Trophoblast cell (in vitro differentiated cells and primary cell): ENCODE measurements around the gene ASTN1.

Source experiments
- DNase-seq, 2 donors: peaks; one replicate each; pipeline ENCODE4 v3.0.0-alpha.2; 2016
- H2AFZ ChIP-seq: 2 replicates; pipeline ENCODE4 v1.6.1; 2013; ENCODE audit warnings: low read length, moderate library complexity, mild to moderate bottlenecking; ENCODE audit not compliant: insufficient read depth, poor library complexity
- H2AK5ac ChIP-seq: 2 replicates; pipeline ENCODE4 v1.6.1; 2013; ENCODE audit warnings: mild to moderate bottlenecking, low read length
- H2BK120ac ChIP-seq: 2 replicates; pipeline ENCODE4 v1.6.1; 2013; ENCODE audit warnings: low read length, mild to moderate bottlenecking, moderate library complexity; ENCODE audit not compliant: insufficient read depth, poor library complexity
- H2BK12ac ChIP-seq: 2 replicates; pipeline ENCODE4 v1.6.1; 2013; ENCODE audit warnings: mild to moderate bottlenecking, low read length, moderate library complexity
- H2BK5ac ChIP-seq: 2 replicates; pipeline ENCODE4 v1.6.1; 2013; ENCODE audit warnings: low read length, low read depth, moderate library complexity, mild to moderate bottlenecking; ENCODE audit not compliant: poor library complexity
- H3K14ac ChIP-seq: 2 replicates; pipeline ENCODE4 v1.6.1; 2013; ENCODE audit warnings: mild to moderate bottlenecking, low read length
- H3K18ac ChIP-seq: 2 replicates; pipeline ENCODE4 v1.6.1; 2013; ENCODE audit warnings: mild to moderate bottlenecking, low read length
- H3K23ac ChIP-seq: 2 replicates; pipeline ENCODE4 v1.6.1; 2013; ENCODE audit warnings: low read length
- H3K27ac ChIP-seq: 2 replicates; pipeline ENCODE4 v1.5.1; 2013; ENCODE audit warnings: low read depth, mild to moderate bottlenecking, inconsistent platforms, low read length, moderate library complexity
- H3K27me3 ChIP-seq: 2 replicates; pipeline ENCODE4 v1.6.1; 2013; ENCODE audit warnings: inconsistent platforms, mild to moderate bottlenecking, low read length, moderate library complexity; ENCODE audit not compliant: insufficient read depth
- H3K36me3 ChIP-seq, 2 experiments: 1 replicate in 1 of 2; 2 replicates in 1 of 2; pipeline ENCODE4 v1.6.1; 2013; ENCODE audit warnings: low read length in 2 of 2, mild to moderate bottlenecking in 2 of 2, moderate library complexity in 1 of 2; ENCODE audit not compliant: insufficient read depth in 2 of 2, control insufficient read depth in 1 of 2
- H3K4ac ChIP-seq: 2 replicates; pipeline ENCODE4 v1.6.1; 2013; ENCODE audit warnings: low read depth, mild to moderate bottlenecking, low read length, moderate library complexity
- H3K4me1 ChIP-seq, 2 experiments: 1 replicate in 1 of 2; 2 replicates in 1 of 2; pipeline ENCODE4 v1.6.1; 2013; ENCODE audit warnings: low read length in 2 of 2, mild to moderate bottlenecking in 2 of 2, moderate library complexity in 1 of 2; ENCODE audit not compliant: insufficient read depth in 2 of 2, control insufficient read depth in 1 of 2
- H3K4me2 ChIP-seq: 2 replicates; pipeline ENCODE4 v1.6.1; 2013; ENCODE audit warnings: inconsistent platforms, mild to moderate bottlenecking, low read length, moderate library complexity
- H3K4me3 ChIP-seq: 2 replicates; pipeline ENCODE4 v1.5.1; 2013; ENCODE audit warnings: mild to moderate bottlenecking, low read depth, low read length, inconsistent platforms
- H3K79me1 ChIP-seq: one replicate; pipeline ENCODE4 v1.6.1; 2013; ENCODE audit warnings: low read length
- H3K79me2 ChIP-seq: 2 replicates; pipeline ENCODE4 v1.6.1; 2013; ENCODE audit warnings: low read length, mild to moderate bottlenecking; ENCODE audit not compliant: control insufficient read depth, insufficient read depth, poor library complexity
- H3K9ac ChIP-seq: 2 replicates; pipeline ENCODE4 v1.6.1; 2013; ENCODE audit warnings: mild to moderate bottlenecking, low read length
- H3K9me3 ChIP-seq: 2 replicates; pipeline ENCODE4 v1.6.1; 2013; ENCODE audit warnings: low read depth, mild to moderate bottlenecking, control low read depth, inconsistent platforms, low read length; ENCODE audit not compliant: insufficient read depth
- H4K12ac ChIP-seq: 2 replicates; pipeline ENCODE4 v1.6.1; 2013; ENCODE audit warnings: low read depth, mild to moderate bottlenecking, low read length, moderate library complexity
- H4K8ac ChIP-seq: 2 replicates; pipeline ENCODE4 v1.6.1; 2013; ENCODE audit warnings: low read depth, mild to moderate bottlenecking, low read length, moderate library complexity
- H4K91ac ChIP-seq: one replicate; pipeline ENCODE4 v1.6.1; 2013; ENCODE audit warnings: low read depth, mild to moderate bottlenecking, low read length, moderate library complexity
- WGBS: extraction: QIAGEN DNeasy Blood & Tissue Kit; methylation state at CpG from one replicate; pipeline ENCODE4 v1.1.7; 2013; ENCODE audit warnings: missing lambda C conversion rate; ENCODE audit not compliant: insufficient read length, insufficient coverage; ENCODE audit errors: extremely low coverage; 5-methylcytosine and 5-hydroxymethylcytosine counted together

The ASTN1 gene

GRCh38 chr1:177181631-177182291 is 17.2 kb upstream of the ASTN1 start:
- Histone ChIP-seq H3K9me3 (peaks cover 2% of the 10 kb centered on the region), H3K79me2 (no peaks in the 10 kb centered on the region), H2BK5ac (no peak overlapping the region), H3K4me2 (peak overlapping the region; percentile 58), H2AFZ (no peak overlapping the region), H3K4me1 (peaks cover 0 to 4% of the 10 kb centered on the region in 2 experiments), H3K79me1 (no peaks in the 10 kb centered on the region), H2BK12ac (no peak overlapping the region), H3K23ac (no peak overlapping the region), H4K91ac (no peak overlapping the region), H3K9ac (no peak overlapping the region), H3K27me3 (peaks cover 13% of the 10 kb centered on the region), H3K36me3 (no peaks in the 10 kb centered on the region), H3K14ac (no peak overlapping the region), H2BK120ac (no peak overlapping the region), H3K27ac (no peak overlapping the region), H4K12ac (no peak overlapping the region), H4K8ac (no peak overlapping the region), H3K4ac (no peak overlapping the region), H2AK5ac (no peak overlapping the region), H3K18ac (no peak overlapping the region), H3K4me3 (no peak overlapping the region)
- WGBS = no CpG with 5 or more reads among the region's 32 CpGs
- DNase-seq = peak; percentile 69 to 88

GRCh38 chr1:177181280-177181630 is 16.7 kb upstream of the ASTN1 start:
- Histone ChIP-seq H3K18ac (no peak overlapping the region), H3K23ac (no peak overlapping the region), H3K27me3 (peaks cover 13% of the 10 kb centered on the region), H3K79me1 (no peaks in the 10 kb centered on the region), H2BK5ac (no peak overlapping the region), H3K9ac (no peak overlapping the region), H3K27ac (no peak overlapping the region), H3K9me3 (peaks cover 2% of the 10 kb centered on the region), H2BK12ac (no peak overlapping the region), H4K8ac (no peak overlapping the region), H3K4ac (no peak overlapping the region), H2BK120ac (no peak overlapping the region), H3K14ac (no peak overlapping the region), H2AK5ac (no peak overlapping the region), H3K4me1 (peaks cover 0 to 4% of the 10 kb centered on the region in 2 experiments), H2AFZ (no peak overlapping the region), H3K36me3 (no peaks in the 10 kb centered on the region), H3K4me3 (no peak overlapping the region), H4K91ac (no peak overlapping the region), H4K12ac (no peak overlapping the region), H3K4me2 (peak overlapping the region; percentile 51), H3K79me2 (no peaks in the 10 kb centered on the region)
- WGBS = no CpG with 5 or more reads among the region's 13 CpGs
- no peak for DNase-seq

- no peaks in the 10 kb centered on the region for H3K79me1 ChIP-seq
Measured at GRCh38 chr1:177174921-177175634, 10.6 kb upstream of the ASTN1 start.

GRCh38 chr1:177173976-177174375 is 9.5 kb upstream of the ASTN1 start:
- H3K4me2 ChIP-seq = no peak overlapping the region

More at GRCh38 chr1:177174921-177175634, 10.6 kb upstream of the ASTN1 start:
- Histone ChIP-seq H3K18ac (no peak overlapping the region), H3K9ac (no peak overlapping the region), H3K27me3 (peaks cover 33% of the 10 kb centered on the region), H3K79me2 (no peaks in the 10 kb centered on the region), H3K9me3 (peaks cover 5% of the 10 kb centered on the region), H3K36me3 (no peaks in the 10 kb centered on the region), H3K4ac (no peak overlapping the region), H3K23ac (no peak overlapping the region), H2AK5ac (no peak overlapping the region), H4K91ac (no peak overlapping the region), H3K4me1 (peaks cover 0 to 4% of the 10 kb centered on the region in 2 experiments), H3K4me3 (no peak overlapping the region), H2BK120ac (no peak overlapping the region), H2BK12ac (no peak overlapping the region), H2AFZ (no peak overlapping the region), H3K4me2 (no peak overlapping the region), H4K12ac (no peak overlapping the region), H3K14ac (no peak overlapping the region), H3K27ac (no peak overlapping the region), H4K8ac (no peak overlapping the region), H2BK5ac (no peak overlapping the region)
- DNase-seq = no peak
- no CpG with 5 or more reads among the region's 6 CpGs for WGBS

More at GRCh38 chr1:177173976-177174375, 9.5 kb upstream of the ASTN1 start:
- Histone ChIP-seq H3K27me3 (peaks cover 38% of the 10 kb centered on the region), H3K9me3 (peaks cover 5% of the 10 kb centered on the region), H3K79me1 (no peaks in the 10 kb centered on the region), H2BK5ac (no peak overlapping the region), H3K36me3 (no peaks in the 10 kb centered on the region), H2AFZ (no peak overlapping the region), H2BK120ac (no peak overlapping the region), H3K23ac (no peak overlapping the region), H2AK5ac (no peak overlapping the region), H4K8ac (no peak overlapping the region), H2BK12ac (no peak overlapping the region), H3K27ac (no peak overlapping the region), H4K91ac (no peak overlapping the region), H3K4me3 (no peak overlapping the region), H3K4ac (no peak overlapping the region), H3K18ac (no peak overlapping the region), H3K79me2 (no peaks in the 10 kb centered on the region), H3K9ac (no peak overlapping the region), H3K14ac (no peak overlapping the region), H3K4me1 (peaks cover 0 to 4% of the 10 kb centered on the region in 2 experiments), H4K12ac (no peak overlapping the region)
- no peak for DNase-seq
- no CpG with 5 or more reads among the region's 2 CpGs for WGBS
